ENCODE measurements around the gene HABP4. TPM values are rescaled to one million over a fixed set of nuclear protein-coding genes. Genes with fewer than 3 reads are reported as not detected.
A peak's percentile ranks its signal among the peaks of the same experiment; 100 is the strongest.

Gene HABP4
- total and polyA plus RNA-seq, 10 donors: 6.3 to 10.6 (median 7.7) TPM

DNA sequence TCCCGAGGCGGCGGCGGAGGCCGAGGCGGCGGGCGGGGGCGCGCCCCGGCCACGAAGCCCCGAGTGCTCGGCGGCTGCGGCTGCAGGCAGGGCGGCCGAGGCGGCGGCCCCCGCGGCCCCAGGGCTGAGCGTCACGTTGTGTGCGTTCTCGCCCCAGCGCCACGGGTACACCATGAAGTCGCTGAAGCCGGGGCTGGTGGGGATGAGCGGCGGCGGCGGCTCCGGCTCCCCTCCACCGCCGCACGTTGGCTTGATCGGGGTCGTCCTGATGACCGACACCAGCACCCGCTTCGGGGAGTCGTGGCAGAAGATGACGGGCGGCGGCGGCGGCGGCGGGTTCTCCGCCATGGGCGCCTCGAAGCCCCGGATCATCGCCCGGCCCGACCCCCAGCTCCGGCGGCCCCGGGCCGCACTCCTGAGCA lies 32.3 kb upstream of the HABP4 start:
- Histone ChIP-seq H3K27ac (peak overlapping the region; percentile 93 to 99 (median 98)), H3K4me1 (peaks cover 14 to 68% (median 56%) of the 10 kb centered on the region in 6 donors), H3K4me3 (peak overlapping the region; percentile 71 to 95 (median 89)), H3K36me3 (no peaks in the 10 kb centered on the region), H3K27me3 (replicated peaks in 1 of 7) (no peaks in the 10 kb centered on the region), H3K9me3 (no peaks in the 10 kb centered on the region)
- peak; percentile 92 for DNase-seq
- 0 to 1% (median 0%) methylated on average over 3 to 62 of the region's 62 CpGs; no CpG with 5 or more reads in 1 of the 5 donors for WGBS, 5 donors
- TF ChIP-seq POLR2A (IDR thresholded peaks at IDR 0.05): no peak
- TF ChIP-seq POLR2AphosphoS5 (IDR thresholded peaks at IDR 0.05): no peak
- TF ChIP-seq, protein P1, sequence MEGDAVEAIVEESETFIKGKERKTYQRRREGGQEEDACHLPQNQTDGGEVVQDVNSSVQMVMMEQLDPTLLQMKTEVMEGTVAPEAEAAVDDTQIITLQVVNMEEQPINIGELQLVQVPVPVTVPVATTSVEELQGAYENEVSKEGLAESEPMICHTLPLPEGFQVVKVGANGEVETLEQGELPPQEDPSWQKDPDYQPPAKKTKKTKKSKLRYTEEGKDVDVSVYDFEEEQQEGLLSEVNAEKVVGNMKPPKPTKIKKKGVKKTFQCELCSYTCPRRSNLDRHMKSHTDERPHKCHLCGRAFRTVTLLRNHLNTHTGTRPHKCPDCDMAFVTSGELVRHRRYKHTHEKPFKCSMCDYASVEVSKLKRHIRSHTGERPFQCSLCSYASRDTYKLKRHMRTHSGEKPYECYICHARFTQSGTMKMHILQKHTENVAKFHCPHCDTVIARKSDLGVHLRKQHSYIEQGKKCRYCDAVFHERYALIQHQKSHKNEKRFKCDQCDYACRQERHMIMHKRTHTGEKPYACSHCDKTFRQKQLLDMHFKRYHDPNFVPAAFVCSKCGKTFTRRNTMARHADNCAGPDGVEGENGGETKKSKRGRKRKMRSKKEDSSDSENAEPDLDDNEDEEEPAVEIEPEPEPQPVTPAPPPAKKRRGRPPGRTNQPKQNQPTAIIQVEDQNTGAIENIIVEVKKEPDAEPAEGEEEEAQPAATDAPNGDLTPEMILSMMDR (IDR thresholded peaks at IDR 0.05 in 8 of 11, conservative IDR thresholded peaks at IDR 0.05 in 3 of 11): no peak
- intact Hi-C loops (cut with DNase I; ENCODE audit: low total_unique reads): loop anchor here (2.0 kb wide), 1 partner anchor 31 kb away; no protein-coding TSS in a partner anchor

DNA sequence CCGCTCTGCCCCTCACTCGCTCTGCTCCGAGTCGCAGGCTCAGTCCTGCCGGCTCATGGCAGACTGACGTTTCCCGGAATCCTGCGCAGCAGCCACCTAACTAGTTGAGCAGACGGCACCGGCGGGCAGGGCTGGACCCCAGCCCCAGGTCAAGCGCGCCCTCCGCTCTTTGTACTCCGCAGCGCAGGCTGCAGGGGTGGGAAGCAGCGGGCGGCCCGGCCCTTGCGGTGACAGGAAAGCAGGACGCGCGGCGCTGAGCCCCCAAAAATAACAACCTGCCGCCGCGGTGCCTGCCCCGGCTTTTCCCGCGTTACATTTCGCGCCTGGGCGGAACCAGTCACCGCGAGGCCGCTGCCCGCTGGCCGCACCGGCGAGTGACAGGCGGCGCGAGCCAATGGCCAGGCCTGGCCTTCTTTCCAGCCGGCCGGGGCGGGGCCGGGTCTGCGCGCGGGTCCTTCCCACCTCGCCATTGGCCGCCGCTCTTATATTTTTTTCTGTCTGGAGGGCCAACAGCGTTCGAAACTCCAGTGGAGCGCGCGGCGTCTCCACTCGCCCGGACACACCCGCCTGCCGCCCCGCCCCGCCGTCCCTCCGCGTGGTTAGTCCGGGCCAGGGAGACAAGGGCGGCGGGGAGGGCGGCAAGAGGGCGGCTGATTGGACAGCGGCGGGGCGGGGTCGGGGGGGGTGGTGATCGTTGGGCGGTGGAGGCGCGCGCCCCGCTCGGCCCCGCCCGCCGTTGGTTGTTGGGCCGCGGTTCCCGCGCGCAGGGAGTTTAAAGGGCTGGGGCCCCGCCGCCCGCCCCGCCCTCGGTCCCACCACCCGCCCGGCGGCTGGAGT lies 31.7 kb upstream of the HABP4 start, which contains the start of gene ZNF367:
ZNF367 (minus strand) TSS at position 288 of the 837 bp plus-strand sequence. CDS start 338 bp downstream, outside the sequence.
- Histone ChIP-seq H3K36me3 (no peaks in the 10 kb centered on the region), H3K4me1 (peaks cover 10 to 61% (median 49%) of the 10 kb centered on the region in 6 donors), H3K4me3 (peak within 1 kb of the TSS; percentile 71 to 95 (median 89)), H3K9me3 (no peaks in the 10 kb centered on the region), H3K27ac (peak within 1 kb of the TSS; percentile 93 to 99 (median 98)), H3K27me3 (replicated peaks in 1 of 7) (no peaks in the 10 kb centered on the region)
- peak; percentile 98 for DNase-seq
- WGBS, 5 donors: 0 to 1% (median 0%) methylated on average over 43 to 100 of the region's 100 CpGs
- no peak for TF ChIP-seq POLR2A (IDR thresholded peaks at IDR 0.05)
- peak; percentile 47 to 86 (median 78) for TF ChIP-seq POLR2AphosphoS5 (IDR thresholded peaks at IDR 0.05)
- TF ChIP-seq, protein P1 (IDR thresholded peaks at IDR 0.05 in 8 of 11, conservative IDR thresholded peaks at IDR 0.05 in 3 of 11): peak in 2 of 11 experiments; percentile 20 to 31
- intact Hi-C loops (cut with DNase I; ENCODE audit: low total_unique reads): loop anchor here (2.0 kb wide), 1 partner anchor 30 kb away; no protein-coding TSS in a partner anchor

DNA sequence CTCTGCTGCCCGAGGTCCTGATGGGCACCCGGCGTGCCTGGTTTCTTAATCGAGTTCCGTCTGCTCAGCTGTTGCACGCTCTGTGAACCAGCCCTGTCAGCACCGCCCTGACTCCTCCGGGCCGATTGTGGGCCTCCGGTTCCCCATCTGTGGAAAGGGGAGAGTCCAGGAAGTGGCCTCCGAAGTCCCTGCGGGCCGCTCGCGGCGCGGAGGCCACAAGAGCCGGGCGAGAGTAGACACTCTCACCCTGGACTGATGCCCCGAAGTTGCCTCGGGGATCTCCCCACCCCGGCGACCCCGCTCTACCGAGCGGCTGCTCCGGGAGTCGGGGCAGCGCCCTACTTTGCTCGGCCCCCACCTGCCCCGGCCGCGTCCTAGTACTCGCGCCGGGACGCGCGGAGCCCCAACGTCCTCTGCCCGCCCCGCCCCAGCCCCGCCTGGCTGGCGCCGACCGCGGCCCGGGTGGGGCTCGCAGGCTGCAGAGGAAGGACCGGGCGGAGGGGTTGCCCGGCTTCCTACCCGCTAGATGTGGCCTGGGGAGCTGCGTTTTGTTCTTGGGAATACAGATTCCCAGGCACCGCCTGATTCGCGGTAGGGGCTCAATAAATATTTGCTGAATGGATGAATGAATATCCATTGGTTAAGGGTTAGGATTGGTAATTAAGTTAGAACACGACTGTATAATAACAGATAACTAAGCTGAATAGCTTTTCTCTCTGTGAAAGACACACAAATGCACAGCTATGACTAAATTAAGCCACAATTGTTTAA lies 30.9 kb upstream of the HABP4 start:
- Histone ChIP-seq H3K9me3 (no peaks in the 10 kb centered on the region), H3K4me3 (peak overlapping the region; percentile 71 to 95 (median 89)), H3K4me1 (peaks cover 4 to 53% (median 41%) of the 10 kb centered on the region in 6 donors), H3K27ac (peak overlapping the region; percentile 93 to 99 (median 98)), H3K36me3 (no peaks in the 10 kb centered on the region), H3K27me3 (replicated peaks in 1 of 7) (no peaks in the 10 kb centered on the region)
- DNase-seq: peak; percentile 95
- TF ChIP-seq POLR2AphosphoS5 (IDR thresholded peaks at IDR 0.05) (peak; percentile 65 to 85 (median 80)), POLR2A (IDR thresholded peaks at IDR 0.05) (peak in 1 of 3 donors; percentile 46)
- TF ChIP-seq, protein P1 (IDR thresholded peaks at IDR 0.05 in 8 of 11, conservative IDR thresholded peaks at IDR 0.05 in 3 of 11): no peak
- intact Hi-C loops (cut with DNase I; ENCODE audit: low total_unique reads): loop anchor here (2.0 kb wide), 1 partner anchor 30 kb away; no protein-coding TSS in a partner anchor
- 0 to 1% (median 1%) methylated on average over 35 to 58 of the region's 58 CpGs for WGBS, 5 donors

Measured in spleen (tissue), 11 donors.